Upper lobe of left lung (tissue), 6 donors: ENCODE results near the gene POLR1D. TPM values are rescaled to one million over a fixed set of nuclear protein-coding genes. Genes with fewer than 3 reads are reported as not detected.

ENCODE experiments used
- ATAC-seq, 2 donors: fragments of 200-7000 bp; cut with Tn5 transposase; one replicate each; pipeline ENCODE4 v1.9.1; 2022; ENCODE audit warnings: mild to moderate bottlenecking in 2 of 2, moderate library complexity in 2 of 2; ENCODE audit not compliant: low FRiP score in 2 of 2
- DNase-seq, 2 donors: peaks; one replicate each; pipeline ENCODE4 v3.0.0-alpha.2; 2019 to 2020
- H3K27ac ChIP-seq, 4 donors: fragments of 200-600 bp; sonication (generic); one replicate each; pipeline ENCODE4 v1.5.1; 2016 to 2019
- H3K27me3 ChIP-seq, 4 donors: fragments of 200-600 bp; sonication (generic); one replicate each; pipeline ENCODE4 v1.5.1; 2017 to 2019
- H3K36me3 ChIP-seq, 4 donors: fragments of 200-600 bp; sonication (generic); one replicate each; pipeline ENCODE4 v1.5.1; 2016 to 2019
- H3K4me1 ChIP-seq, 4 donors: fragments of 200-600 bp; sonication (generic); one replicate each; pipeline ENCODE4 v1.5.1; 2018 to 2019
- H3K4me3 ChIP-seq, 4 donors: fragments of 200-600 bp; sonication (generic); one replicate each; pipeline ENCODE4 v1.5.1; 2017 to 2019; ENCODE audit warnings: mild to moderate bottlenecking in 2 of 4, moderate library complexity in 1 of 4
- H3K9me3 ChIP-seq, 4 donors: fragments of 200-600 bp; sonication (generic); one replicate each; pipeline ENCODE4 v1.5.1; 2018 to 2019
- EP300 ChIP-seq, 4 donors: sonication (generic); formaldehyde crosslinking; IDR thresholded peaks; one replicate each; pipeline ENCODE4 v1.5.1; 2017; ENCODE audit warnings: antibody characterized with exemption in 4 of 4, control low read depth in 2 of 4
- POLR2A ChIP-seq, 4 donors: fragments of 450-650 bp; IDR thresholded peaks; one replicate each; pipeline ENCODE4 v1.5.1; 2016 to 2017; ENCODE audit warnings: antibody characterized with exemption in 4 of 4, mild to moderate bottlenecking in 2 of 4
- POLR2AphosphoS5 ChIP-seq, 2 donors: sonication (generic); formaldehyde crosslinking; IDR thresholded peaks; one replicate each; pipeline ENCODE4 v1.5.1; 2017; ENCODE audit warnings: antibody characterized with exemption in 2 of 2
- WGBS, 2 donors: methylation state at CpG; one replicate each; pipeline ENCODE4 v1.1.5; 2017 to 2018; 5-methylcytosine and 5-hydroxymethylcytosine counted together
- total RNA-seq, 6 donors: library from RNA; depleted of rRNA in 4 of 6; stranded (reverse); fragments of >200 nt in 4 of 6; gene quantifications; one replicate each; pipeline versions ENCODE4 v1.1.0 to v1.2.1, GENCODE V29; 2016 to 2021
- TF ChIP-seq, protein P1 (sequence below), 6 experiments: fragments of 450-650 bp in 4 of 6; fragments of 200-600 bp in 2 of 6; sonication (generic) in 2 of 6; IDR thresholded peaks; one replicate each; pipeline ENCODE4 v1.5.1; 2016 to 2019; ENCODE audit warnings: antibody characterized with exemption in 6 of 6
- donor health status: DM: no; HTN: no; CAD: no; lungs with moderate emphysema.
- donor health status: DM: no; HTN: yes; CAD: no; lungs with severe emphysema.

The POLR1D gene
- total RNA-seq, 6 donors from 2014 or later, result 99.6 to 186 (median 122) TPM

DNA sequence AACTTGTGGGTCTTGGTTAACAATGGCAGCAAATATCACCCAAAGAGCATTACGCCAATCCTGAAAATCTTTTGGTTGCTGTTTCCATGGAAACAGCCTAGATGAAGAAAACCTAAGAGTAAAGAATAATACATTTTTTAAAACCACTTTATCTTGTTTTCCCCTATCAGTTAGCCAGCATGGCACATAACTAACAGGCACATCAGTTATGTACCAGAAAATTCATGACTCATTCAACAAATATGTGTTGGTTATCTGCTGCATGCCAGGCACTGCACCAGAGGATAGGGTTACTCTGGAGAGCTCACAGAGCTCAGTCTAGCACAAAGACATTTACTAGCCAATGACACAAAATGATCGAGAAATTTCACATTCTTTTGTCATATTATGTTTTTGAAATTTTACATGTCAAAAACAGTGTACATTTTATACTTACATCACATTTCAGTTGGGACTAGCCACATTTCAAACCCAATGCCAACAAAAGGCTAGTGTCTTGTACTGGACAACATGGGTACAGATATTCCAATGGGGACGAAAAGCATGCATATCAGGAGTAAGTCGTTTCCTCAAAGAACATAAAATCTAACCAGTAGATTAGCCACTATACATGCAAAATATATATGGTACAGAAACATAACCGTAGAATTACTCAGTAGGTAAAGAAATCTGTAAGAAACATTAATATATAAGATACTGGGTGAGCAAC lies 21.7 kb upstream of the POLR1D start:
- ATAC-seq (no peak), DNase-seq (no peak)
- 74 to 77% methylated on average over 5 of the region's 5 CpGs for WGBS, 2 donors
- TF ChIP-seq, protein P1, sequence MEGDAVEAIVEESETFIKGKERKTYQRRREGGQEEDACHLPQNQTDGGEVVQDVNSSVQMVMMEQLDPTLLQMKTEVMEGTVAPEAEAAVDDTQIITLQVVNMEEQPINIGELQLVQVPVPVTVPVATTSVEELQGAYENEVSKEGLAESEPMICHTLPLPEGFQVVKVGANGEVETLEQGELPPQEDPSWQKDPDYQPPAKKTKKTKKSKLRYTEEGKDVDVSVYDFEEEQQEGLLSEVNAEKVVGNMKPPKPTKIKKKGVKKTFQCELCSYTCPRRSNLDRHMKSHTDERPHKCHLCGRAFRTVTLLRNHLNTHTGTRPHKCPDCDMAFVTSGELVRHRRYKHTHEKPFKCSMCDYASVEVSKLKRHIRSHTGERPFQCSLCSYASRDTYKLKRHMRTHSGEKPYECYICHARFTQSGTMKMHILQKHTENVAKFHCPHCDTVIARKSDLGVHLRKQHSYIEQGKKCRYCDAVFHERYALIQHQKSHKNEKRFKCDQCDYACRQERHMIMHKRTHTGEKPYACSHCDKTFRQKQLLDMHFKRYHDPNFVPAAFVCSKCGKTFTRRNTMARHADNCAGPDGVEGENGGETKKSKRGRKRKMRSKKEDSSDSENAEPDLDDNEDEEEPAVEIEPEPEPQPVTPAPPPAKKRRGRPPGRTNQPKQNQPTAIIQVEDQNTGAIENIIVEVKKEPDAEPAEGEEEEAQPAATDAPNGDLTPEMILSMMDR (IDR thresholded peaks at IDR 0.05), result no peak
- TF ChIP-seq EP300 (IDR thresholded peaks at IDR 0.05), result no peak
- no peak for TF ChIP-seq POLR2A (IDR thresholded peaks at IDR 0.05)
- no peak for TF ChIP-seq POLR2AphosphoS5 (IDR thresholded peaks at IDR 0.05)
- H3K4me1 ChIP-seq, result peaks cover 5 to 21% (median 9%) of the 10 kb centered on the region in 4 donors
- H3K4me3 ChIP-seq, result no peak overlapping the region
- H3K27ac ChIP-seq, result no peak overlapping the region
- H3K36me3 ChIP-seq, result no peaks in the 10 kb centered on the region
- no peaks in the 10 kb centered on the region for H3K27me3 ChIP-seq
- H3K9me3 ChIP-seq, result no peaks in the 10 kb centered on the region

DNA sequence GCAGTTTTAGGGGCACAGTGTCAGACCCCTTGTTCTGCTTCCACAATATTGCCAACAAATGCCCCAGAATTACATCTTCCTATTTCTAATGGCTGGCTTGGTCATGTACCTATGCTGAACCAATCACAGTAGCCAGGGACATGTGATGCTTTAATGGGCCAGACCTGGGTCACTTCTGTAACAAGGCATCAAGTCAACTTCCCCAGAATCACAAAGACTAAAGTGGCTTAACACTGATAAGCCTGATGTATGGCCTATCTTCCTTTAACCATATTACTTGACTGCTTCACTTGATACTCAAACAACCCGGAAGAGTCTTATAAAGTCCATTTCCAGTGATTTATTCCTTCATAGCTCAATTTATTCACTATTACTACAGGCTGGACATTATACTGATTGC lies 21.0 kb upstream of the POLR1D start:
- peaks cover 3 to 18% (median 6%) of the 10 kb centered on the region in 4 donors for H3K4me1 ChIP-seq
- ATAC-seq (no peak), DNase-seq (no peak)
- no peaks in the 10 kb centered on the region for H3K27me3 ChIP-seq
- TF ChIP-seq POLR2A (IDR thresholded peaks at IDR 0.05), result no peak
- TF ChIP-seq, protein P1 (IDR thresholded peaks at IDR 0.05), result no peak
- TF ChIP-seq POLR2AphosphoS5 (IDR thresholded peaks at IDR 0.05), result no peak
- TF ChIP-seq EP300 (IDR thresholded peaks at IDR 0.05), result no peak
- no peaks in the 10 kb centered on the region for H3K9me3 ChIP-seq
- H3K36me3 ChIP-seq, result no peaks in the 10 kb centered on the region
- 94 to 96% methylated on average over 1 of the region's 1 CpG for WGBS, 2 donors
- H3K27ac ChIP-seq, result no peak overlapping the region
- H3K4me3 ChIP-seq, result no peak overlapping the region

DNA sequence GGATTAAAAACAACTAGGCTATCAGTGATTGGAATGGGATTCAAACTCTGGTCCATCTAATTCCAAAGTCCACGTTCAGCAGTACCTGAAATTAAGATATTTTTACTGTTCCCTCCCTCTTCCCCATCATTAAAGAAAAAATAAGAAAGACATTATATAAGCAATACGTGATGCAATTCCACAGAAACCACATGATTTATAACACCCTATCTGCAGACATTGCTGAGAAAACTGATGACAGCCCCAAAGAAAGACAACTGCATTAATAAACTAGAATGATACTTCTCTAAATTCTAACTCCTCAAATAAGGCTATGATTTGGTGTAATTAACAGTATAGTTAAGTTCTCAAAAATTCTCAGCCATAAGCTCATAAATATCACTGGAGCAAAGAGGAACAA lies 20.5 kb upstream of the POLR1D start:
- Histone ChIP-seq H3K36me3 (no peaks in the 10 kb centered on the region), H3K4me1 (peaks cover 3 to 23% (median 8%) of the 10 kb centered on the region in 4 donors), H3K27ac (no peak overlapping the region), H3K27me3 (no peaks in the 10 kb centered on the region), H3K9me3 (no peaks in the 10 kb centered on the region), H3K4me3 (no peak overlapping the region)
- whole genome bisulfite sequencing, 2 donors, result 74 to 82% methylated on average over 2 of the region's 2 CpGs
- ATAC-seq (no peak), DNase-seq (no peak)
- TF ChIP-seq POLR2AphosphoS5 (IDR thresholded peaks at IDR 0.05), result no peak
- TF ChIP-seq EP300 (IDR thresholded peaks at IDR 0.05), result no peak
- TF ChIP-seq, protein P1 (IDR thresholded peaks at IDR 0.05), result no peak
- TF ChIP-seq POLR2A (IDR thresholded peaks at IDR 0.05), result no peak

DNA sequence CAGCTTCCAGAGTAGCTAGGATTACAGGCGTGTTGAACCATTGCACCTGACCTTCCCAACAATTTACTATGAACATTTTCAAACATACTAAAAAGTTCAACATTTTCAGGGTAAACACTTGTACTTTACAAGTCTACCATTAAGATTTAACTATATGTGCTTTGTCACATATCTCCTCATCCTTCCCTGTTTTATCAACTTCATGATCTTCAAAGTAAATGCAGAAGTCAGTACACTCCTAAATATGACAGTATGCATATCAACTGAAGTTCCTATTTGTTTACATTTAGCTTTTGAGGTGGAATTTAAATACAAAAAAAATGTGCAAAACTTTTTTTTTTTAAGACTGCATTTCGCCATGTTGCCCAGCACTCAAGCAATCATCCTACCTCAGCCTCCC lies 19.9 kb upstream of the POLR1D start:
- Histone ChIP-seq H3K36me3 (no peaks in the 10 kb centered on the region), H3K4me3 (no peak overlapping the region), H3K9me3 (no peaks in the 10 kb centered on the region), H3K27me3 (no peaks in the 10 kb centered on the region), H3K4me1 (peaks cover 5 to 29% (median 12%) of the 10 kb centered on the region in 4 donors), H3K27ac (no peak overlapping the region)
- 85 to 92% methylated on average over 2 of the region's 2 CpGs for WGBS, 2 donors
- no peak for TF ChIP-seq POLR2A (IDR thresholded peaks at IDR 0.05)
- TF ChIP-seq POLR2AphosphoS5 (IDR thresholded peaks at IDR 0.05), result no peak
- TF ChIP-seq EP300 (IDR thresholded peaks at IDR 0.05), result no peak
- TF ChIP-seq, protein P1 (IDR thresholded peaks at IDR 0.05), result no peak
- DNase-seq (no peak), ATAC-seq (no peak)

DNA sequence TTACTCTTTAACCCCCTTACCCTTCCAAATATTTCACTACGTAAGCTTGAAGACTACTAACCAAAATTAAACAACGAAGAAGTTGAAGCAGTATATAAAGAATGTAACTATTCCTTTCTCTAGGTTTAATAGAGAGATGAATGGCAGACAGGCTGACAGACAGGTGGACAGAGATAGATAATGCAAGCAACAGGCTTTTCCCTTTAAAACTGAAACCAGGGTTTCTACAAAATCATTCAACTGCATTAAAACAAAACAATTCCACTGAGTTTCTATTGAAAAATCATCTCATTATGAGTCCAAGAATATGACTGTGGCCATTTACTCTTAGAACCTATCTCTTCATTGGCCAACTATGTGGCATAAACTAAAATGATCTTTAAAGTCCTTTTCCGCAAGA lies 16.6 kb upstream of the POLR1D start:
- no peak for TF ChIP-seq POLR2AphosphoS5 (IDR thresholded peaks at IDR 0.05)
- no peak for TF ChIP-seq POLR2A (IDR thresholded peaks at IDR 0.05)
- TF ChIP-seq, protein P1 (IDR thresholded peaks at IDR 0.05), result no peak
- TF ChIP-seq EP300 (IDR thresholded peaks at IDR 0.05), result no peak
- Histone ChIP-seq H3K36me3 (no peaks in the 10 kb centered on the region), H3K27me3 (no peaks in the 10 kb centered on the region), H3K9me3 (no peaks in the 10 kb centered on the region), H3K4me3 (no peak overlapping the region), H3K4me1 (peaks cover 14 to 30% (median 21%) of the 10 kb centered on the region in 4 donors), H3K27ac (no peak overlapping the region)
- ATAC-seq (no peak), DNase-seq (no peak)
- WGBS, 2 donors, result 74 to 84% methylated on average over 3 of the region's 3 CpGs
